Erythroblast (primary cell): ENCODE data around the gene ITPRIP.

Experiments used
- GATA1 ChIP-seq: IDR thresholded peaks from 2 replicates; pipeline ENCODE4 v1.6.1; 2011; ENCODE audit warnings: low read depth, mild to moderate bottlenecking, control low read depth, low read length, moderate library complexity
- POLR2A ChIP-seq: IDR thresholded peaks from 2 replicates; pipeline ENCODE4 v1.6.1; 2011; ENCODE audit warnings: mild to moderate bottlenecking, low read length

DNA sequence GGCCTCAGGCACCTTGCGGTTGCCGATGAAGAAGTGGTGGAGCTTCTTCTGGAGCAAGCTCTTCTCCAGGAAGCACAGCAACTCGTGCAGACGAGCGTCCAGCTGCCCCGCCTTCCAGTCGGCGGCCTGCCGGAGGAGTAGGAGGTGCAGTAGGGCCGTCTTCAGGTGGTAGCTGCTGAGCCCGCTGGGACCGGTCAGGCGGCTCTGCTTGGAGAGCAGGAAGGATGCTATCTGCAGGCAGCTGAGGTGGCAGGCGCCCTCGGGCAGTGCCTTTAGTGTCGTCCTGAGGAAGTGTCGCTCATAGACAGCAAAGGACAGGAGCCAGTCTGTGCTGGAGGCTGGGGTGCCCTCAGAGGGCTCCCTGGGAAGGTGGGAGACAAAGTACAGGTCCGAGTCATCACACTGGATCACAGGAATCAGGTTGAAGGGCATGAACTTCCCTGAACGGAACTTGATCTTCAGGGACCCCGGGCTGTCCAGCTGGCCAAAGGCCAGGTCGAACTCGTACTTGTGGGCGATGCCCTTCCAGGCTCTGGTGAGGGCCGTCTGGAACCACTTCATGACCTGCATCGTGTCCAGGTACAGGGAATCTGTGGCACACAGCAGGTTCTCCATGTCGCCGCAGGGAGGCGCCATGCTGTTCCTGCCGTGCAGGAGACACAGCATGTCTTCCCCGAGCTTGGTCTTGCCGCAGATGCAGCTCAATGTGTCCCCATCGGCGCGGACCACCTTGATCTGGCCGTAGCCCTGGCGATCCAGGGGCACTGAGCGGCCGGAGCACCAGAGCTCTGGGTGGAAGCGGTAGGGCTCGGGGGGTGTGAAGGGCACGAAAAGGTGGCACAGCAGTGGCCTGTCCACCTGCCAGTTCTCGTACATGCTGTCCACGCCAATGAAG, 23.4 kb downstream of the ITPRIP start:
- TF ChIP-seq POLR2A, result no peak
- TF ChIP-seq GATA1, result no peak
